GM12878 (cell line): ENCODE measurements around the gene THRAP3. TPM values are rescaled to one million over a fixed set of nuclear protein-coding genes. Genes with fewer than 3 reads are reported as not detected.

Experiments
- ATAC-seq: fragments of 200-7000 bp; cut with Tn5 transposase; 3 replicates; pipeline ENCODE4 v1.9.1; 2020; ENCODE audit warnings: mild to moderate bottlenecking, moderate library complexity
- BruUV-seq: library from RNA; stranded (reverse); fragments of 400-500 nt; replicated peaks from 2 replicates; lab custom pipeline; 2021; lab: Mats Ljungman, UMichigan
- CTCF ChIA-PET: fragments of 300-600 bp; sonication (Branson Sonifier 250); formaldehyde crosslinking; extraction: SDS; loops from one replicate; lab custom pipeline; 2021; ENCODE audit warnings: inconsistent platforms; lab: Yijun Ruan, JAX
- POLR2A ChIA-PET: fragments of 350-600 bp; formaldehyde crosslinking; extraction: SDS; loops from one replicate; lab custom pipeline; 2021; ENCODE audit warnings: inconsistent platforms; lab: Charles Lee
- RAD21 ChIA-PET: fragments of 300-600 bp; sonication (Branson Sonifier 250); formaldehyde crosslinking; loops from one replicate; lab custom pipeline; 2023; ENCODE audit warnings: antibody characterized with exemption; ENCODE audit not compliant: unreplicated experiment; lab: Charles Lee
- SMC1A ChIA-PET: fragments of 300-600 bp; sonication (Branson Sonifier 250); formaldehyde crosslinking; loops from one replicate; lab custom pipeline; 2023; ENCODE audit not compliant: unreplicated experiment, uncharacterized antibody; lab: Charles Lee
- DNase-seq: peaks from one replicate; pipeline ENCODE4 v3.0.0-alpha.2; 2011; ENCODE audit warnings: low read depth, low spot score
- FAIRE-seq: peaks from 3 replicates; lab custom pipeline; 2011; peaks lifted over from hg19 to GRCh38; lab: Jason Lieb, UNC
- H2AFZ ChIP-seq: 2 replicates; pipeline ENCODE4 v1.6.0; 2011; ENCODE audit warnings: low read depth, low read length, control low read depth; ENCODE audit not compliant: control insufficient read depth
- H3K27ac ChIP-seq: 2 replicates; pipeline ENCODE4 v1.5.1; 2011; ENCODE audit warnings: control low read depth; ENCODE audit not compliant: control insufficient read depth, insufficient read depth
- H3K27me3 ChIP-seq, 2 experiments: replicated peaks in 1 of 2; 2 replicates each; pipeline versions ENCODE4 v1.6.0 to v1.6.1; 2011; ENCODE audit warnings: low read length in 1 of 2; ENCODE audit not compliant: control insufficient read depth in 2 of 2, insufficient read depth in 2 of 2
- H3K36me3 ChIP-seq, 2 experiments: 2 replicates each; pipeline ENCODE4 v1.5.1; 2011; ENCODE audit warnings: low read length in 1 of 2; ENCODE audit not compliant: control insufficient read depth in 2 of 2, insufficient read depth in 2 of 2
- H3K4me1 ChIP-seq: 2 replicates; pipeline ENCODE4 v1.6.1; 2011; ENCODE audit warnings: mild to moderate bottlenecking, low read length, moderate library complexity, mixed read lengths; ENCODE audit not compliant: control insufficient read depth, insufficient read depth
- H3K4me2 ChIP-seq: 2 replicates; pipeline ENCODE4 v1.6.0; 2011; ENCODE audit warnings: control low read depth; ENCODE audit not compliant: control insufficient read depth, insufficient read depth
- H3K4me3 ChIP-seq: fragments of 200-600 bp; sonication (generic); 2 replicates; pipeline ENCODE4 v1.5.1; 2016
- H3K79me2 ChIP-seq: 2 replicates; pipeline ENCODE4 v1.6.0; 2011; ENCODE audit warnings: low read length; ENCODE audit not compliant: control insufficient read depth, insufficient read depth
- H3K9ac ChIP-seq: 2 replicates; pipeline ENCODE4 v1.8.0; 2011; ENCODE audit warnings: low read length, control low read depth, mixed read lengths; ENCODE audit not compliant: control insufficient read depth, insufficient read depth
- H3K9me3 ChIP-seq: replicated peaks from 3 replicates; pipeline ENCODE4 v1.5.1; 2011; ENCODE audit warnings: mild to moderate bottlenecking, low read length; ENCODE audit not compliant: control insufficient read depth, insufficient read depth
- H4K20me1 ChIP-seq: 2 replicates; pipeline ENCODE4 v1.6.0; 2011; ENCODE audit not compliant: control insufficient read depth, insufficient read depth
- CHD2 ChIP-seq: IDR thresholded peaks from 2 replicates; pipeline ENCODE4 v1.6.1; 2011; ENCODE audit warnings: low read depth, low read length, improper control_type of control experiment, borderline replicate concordance
- HCFC1 ChIP-seq: fragments of 150-350 bp; IDR thresholded peaks from 2 replicates; pipeline ENCODE4 v1.6.1; 2014; ENCODE audit warnings: low read length
- IKZF1 ChIP-seq: fragments of 450-650 bp; conservative IDR thresholded peaks from 2 replicates; pipeline ENCODE4 v1.6.1; 2017; ENCODE audit warnings: antibody characterized with exemption, mild to moderate bottlenecking
- IRF4 ChIP-seq: IDR thresholded peaks from 2 replicates; pipeline ENCODE4 v1.6.1; 2011; ENCODE audit warnings: low read depth, low read length
- JUNB ChIP-seq: IDR thresholded peaks from 2 replicates; pipeline ENCODE4 v1.6.1; 2016; ENCODE audit warnings: antibody characterized with exemption, mild to moderate bottlenecking
- KDM1A ChIP-seq: fragments of 200-600 bp; sonication (generic); IDR thresholded peaks from 2 replicates; pipeline ENCODE4 v1.6.1; 2016; ENCODE audit warnings: borderline replicate concordance
- MYB ChIP-seq: fragments of 150-350 bp; IDR thresholded peaks from 2 replicates; pipeline ENCODE4 v1.6.1; 2014; ENCODE audit warnings: mild to moderate bottlenecking, low read depth, low read length, borderline replicate concordance
- NFIC ChIP-seq: IDR thresholded peaks from 2 replicates; pipeline ENCODE4 v1.6.1; 2012; ENCODE audit warnings: low read depth, mild to moderate bottlenecking, inconsistent platforms, low read length, moderate library complexity
- POLR2A ChIP-seq: IDR thresholded peaks from 2 replicates; pipeline ENCODE4 v1.6.1; 2011; ENCODE audit warnings: low read depth, mild to moderate bottlenecking, low read length
- SMAD5 ChIP-seq: IDR thresholded peaks from 2 replicates; pipeline ENCODE4 v1.6.1; 2016; ENCODE audit warnings: antibody characterized with exemption, low read depth
- SRF ChIP-seq, 2 experiments: IDR thresholded peaks; 2 replicates each; pipeline ENCODE4 v1.6.1; 2011; ENCODE audit warnings: low read depth in 2 of 2, low read length in 2 of 2, mild to moderate bottlenecking in 1 of 2, moderate library complexity in 1 of 2
- SUPT20H ChIP-seq: IDR thresholded peaks from 2 replicates; pipeline ENCODE4 v1.6.1; 2011; ENCODE audit warnings: low read depth, mild to moderate bottlenecking, low read length, moderate library complexity, borderline replicate concordance; ENCODE audit not compliant: control insufficient read depth
- WGBS: methylation state at CpG from one replicate; pipeline ENCODE4 v1.1.6; 2016; ENCODE audit warnings: low lambda C conversion rate; ENCODE audit not compliant: insufficient replicate concordance, insufficient coverage; ENCODE audit errors: missing lambda C conversion rate; 5-methylcytosine and 5-hydroxymethylcytosine counted together
- in situ Hi-C: fragments of 300-500 bp; cut with MboI; formaldehyde crosslinking; loops from 9 replicates; pipeline ENCODE4 v1.14.3; 2018; ENCODE audit warnings: mixed read lengths
- intact Hi-C: fragments of 100-400 bp; cut with micrococcal nuclease; formaldehyde crosslinking; loops from one replicate; pipeline ENCODE4 v1.14.2; 2022; ENCODE audit not compliant: unreplicated experiment
- polyA plus RNA-seq, 11 experiments: library from polyadenylated mRNA; depleted of rRNA in 4 of 11; unstranded in 6 of 11; stranded (reverse) in 5 of 11; fragments of >200 nt; fragmentation: Nextera tagmentation in 4 of 11; fragmentation: Illumina TruSeq in 1 of 11; extraction: Ambion mirVana in 4 of 11; extraction: Trizol in 1 of 11; gene quantifications; 1 replicate in 1 of 11; 2 replicates in 10 of 11; pipeline versions ENCODE4 v1.2.1 to v1.2.3, GENCODE V29; 2011 to 2016; ENCODE audit warnings: inconsistent platforms in 2 of 11, missing spikeins in 2 of 11, low read depth in 1 of 11
- total RNA-seq, 4 experiments: library from RNA; depleted of rRNA in 3 of 4; stranded (reverse); fragments of >200 nt in 3 of 4; fragmentation: Illumina TruSeq in 1 of 4; extraction: Trizol in 1 of 4; gene quantifications; 2 replicates each; pipeline versions ENCODE4 v1.2.1 to v1.2.3, GENCODE V29; 2013 to 2021
- TF ChIP-seq, protein P1 (sequence below): fragments of 450-650 bp; IDR thresholded peaks from 2 replicates; pipeline ENCODE4 v1.6.1; 2016; ENCODE audit warnings: mild to moderate bottlenecking, moderate library complexity, borderline replicate concordance
- TF ChIP-seq, protein P2 (sequence below): fragments of 450-650 bp; IDR thresholded peaks from 2 replicates; pipeline ENCODE4 v1.6.1; 2017; ENCODE audit warnings: mild to moderate bottlenecking, moderate library complexity
- TF ChIP-seq, protein P3 (sequence below): IDR thresholded peaks from 2 replicates; pipeline ENCODE4 v1.6.1; 2012; ENCODE audit warnings: low read length, inconsistent platforms

Gene THRAP3
- total and polyA plus RNA-seq, 10 of the 15 experiments (the other 5 are each of a cell fraction or from before 2014, with no cell fraction given): 76.3 to 173 (median 136) TPM

DNA sequence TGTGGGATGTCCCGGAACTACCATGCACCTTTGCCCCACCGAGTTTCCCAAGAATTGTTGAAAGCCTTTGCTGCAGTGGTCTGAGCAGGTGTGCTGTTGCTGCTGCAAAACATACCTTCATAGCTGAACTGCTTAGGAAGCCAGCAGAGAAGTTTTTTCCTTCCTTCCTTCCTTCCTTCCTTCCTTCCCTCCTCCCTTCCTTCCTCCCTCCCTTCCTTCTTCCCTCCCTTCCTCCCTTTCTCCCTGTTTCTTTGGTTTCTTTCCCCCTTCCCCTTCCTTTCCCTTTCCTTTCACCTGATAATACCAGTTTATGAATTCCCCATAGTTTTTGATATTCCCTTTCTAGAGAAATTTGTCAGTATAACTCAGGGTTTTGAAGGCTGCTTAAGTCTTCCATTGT is 71.1 kb downstream of the THRAP3 start:
- no peak overlapping the region for H3K4me2 ChIP-seq
- ChIA-PET POLR2A (interaction anchor here (0.6 kb wide), 1 partner anchor 1031 kb away, joined by 3 read pairs; no protein-coding TSS in a partner anchor), RAD21 (no interaction called here), SMC1A (no interaction called here), CTCF (interaction anchor here (0.6 kb wide), 1 partner anchor 10 kb away, joined by 5 read pairs; no protein-coding TSS in a partner anchor)
- WGBS: 100% methylated on average over 2 of the region's 2 CpGs
- H3K9me3 ChIP-seq: no peaks in the 10 kb centered on the region
- no peaks in the 10 kb centered on the region for H4K20me1 ChIP-seq
- no peak overlapping the region for H2AFZ ChIP-seq
- H3K27me3 ChIP-seq: no peaks in the 10 kb centered on the region
- DNase-seq (no peak), FAIRE-seq (no peak), ATAC-seq (no peak)
- H3K4me1 ChIP-seq: no peaks in the 10 kb centered on the region
- no peaks in the 10 kb centered on the region for H3K79me2 ChIP-seq
- H3K27ac ChIP-seq: no peak overlapping the region
- no peak overlapping the region for H3K9ac ChIP-seq
- intact Hi-C loops (no loop called here), in situ Hi-C loops (no loop called here)
- TF ChIP-seq SMAD5 (no peak), HCFC1 (no peak), JUNB (no peak), SRF (IDR thresholded peaks at IDR 0.05; ENCODE audit: low read depth in 2 of 2, low read length in 2 of 2) (no peak), POLR2A (no peak), SUPT20H (no peak), IRF4 (no peak), KDM1A (no peak), IKZF1 (no peak), MYB (no peak), NFIC (no peak), CHD2 (no peak)
- TF ChIP-seq, protein P1, sequence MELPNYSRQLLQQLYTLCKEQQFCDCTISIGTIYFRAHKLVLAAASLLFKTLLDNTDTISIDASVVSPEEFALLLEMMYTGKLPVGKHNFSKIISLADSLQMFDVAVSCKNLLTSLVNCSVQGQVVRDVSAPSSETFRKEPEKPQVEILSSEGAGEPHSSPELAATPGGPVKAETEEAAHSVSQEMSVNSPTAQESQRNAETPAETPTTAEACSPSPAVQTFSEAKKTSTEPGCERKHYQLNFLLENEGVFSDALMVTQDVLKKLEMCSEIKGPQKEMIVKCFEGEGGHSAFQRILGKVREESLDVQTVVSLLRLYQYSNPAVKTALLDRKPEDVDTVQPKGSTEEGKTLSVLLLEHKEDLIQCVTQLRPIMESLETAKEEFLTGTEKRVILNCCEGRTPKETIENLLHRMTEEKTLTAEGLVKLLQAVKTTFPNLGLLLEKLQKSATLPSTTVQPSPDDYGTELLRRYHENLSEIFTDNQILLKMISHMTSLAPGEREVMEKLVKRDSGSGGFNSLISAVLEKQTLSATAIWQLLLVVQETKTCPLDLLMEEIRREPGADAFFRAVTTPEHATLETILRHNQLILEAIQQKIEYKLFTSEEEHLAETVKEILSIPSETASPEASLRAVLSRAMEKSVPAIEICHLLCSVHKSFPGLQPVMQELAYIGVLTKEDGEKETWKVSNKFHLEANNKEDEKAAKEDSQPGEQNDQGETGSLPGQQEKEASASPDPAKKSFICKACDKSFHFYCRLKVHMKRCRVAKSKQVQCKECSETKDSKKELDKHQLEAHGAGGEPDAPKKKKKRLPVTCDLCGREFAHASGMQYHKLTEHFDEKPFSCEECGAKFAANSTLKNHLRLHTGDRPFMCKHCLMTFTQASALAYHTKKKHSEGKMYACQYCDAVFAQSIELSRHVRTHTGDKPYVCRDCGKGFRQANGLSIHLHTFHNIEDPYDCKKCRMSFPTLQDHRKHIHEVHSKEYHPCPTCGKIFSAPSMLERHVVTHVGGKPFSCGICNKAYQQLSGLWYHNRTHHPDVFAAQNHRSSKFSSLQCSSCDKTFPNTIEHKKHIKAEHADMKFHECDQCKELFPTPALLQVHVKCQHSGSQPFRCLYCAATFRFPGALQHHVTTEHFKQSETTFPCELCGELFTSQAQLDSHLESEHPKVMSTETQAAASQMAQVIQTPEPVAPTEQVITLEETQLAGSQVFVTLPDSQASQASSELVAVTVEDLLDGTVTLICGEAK: no peak
- TF ChIP-seq, protein P2, sequence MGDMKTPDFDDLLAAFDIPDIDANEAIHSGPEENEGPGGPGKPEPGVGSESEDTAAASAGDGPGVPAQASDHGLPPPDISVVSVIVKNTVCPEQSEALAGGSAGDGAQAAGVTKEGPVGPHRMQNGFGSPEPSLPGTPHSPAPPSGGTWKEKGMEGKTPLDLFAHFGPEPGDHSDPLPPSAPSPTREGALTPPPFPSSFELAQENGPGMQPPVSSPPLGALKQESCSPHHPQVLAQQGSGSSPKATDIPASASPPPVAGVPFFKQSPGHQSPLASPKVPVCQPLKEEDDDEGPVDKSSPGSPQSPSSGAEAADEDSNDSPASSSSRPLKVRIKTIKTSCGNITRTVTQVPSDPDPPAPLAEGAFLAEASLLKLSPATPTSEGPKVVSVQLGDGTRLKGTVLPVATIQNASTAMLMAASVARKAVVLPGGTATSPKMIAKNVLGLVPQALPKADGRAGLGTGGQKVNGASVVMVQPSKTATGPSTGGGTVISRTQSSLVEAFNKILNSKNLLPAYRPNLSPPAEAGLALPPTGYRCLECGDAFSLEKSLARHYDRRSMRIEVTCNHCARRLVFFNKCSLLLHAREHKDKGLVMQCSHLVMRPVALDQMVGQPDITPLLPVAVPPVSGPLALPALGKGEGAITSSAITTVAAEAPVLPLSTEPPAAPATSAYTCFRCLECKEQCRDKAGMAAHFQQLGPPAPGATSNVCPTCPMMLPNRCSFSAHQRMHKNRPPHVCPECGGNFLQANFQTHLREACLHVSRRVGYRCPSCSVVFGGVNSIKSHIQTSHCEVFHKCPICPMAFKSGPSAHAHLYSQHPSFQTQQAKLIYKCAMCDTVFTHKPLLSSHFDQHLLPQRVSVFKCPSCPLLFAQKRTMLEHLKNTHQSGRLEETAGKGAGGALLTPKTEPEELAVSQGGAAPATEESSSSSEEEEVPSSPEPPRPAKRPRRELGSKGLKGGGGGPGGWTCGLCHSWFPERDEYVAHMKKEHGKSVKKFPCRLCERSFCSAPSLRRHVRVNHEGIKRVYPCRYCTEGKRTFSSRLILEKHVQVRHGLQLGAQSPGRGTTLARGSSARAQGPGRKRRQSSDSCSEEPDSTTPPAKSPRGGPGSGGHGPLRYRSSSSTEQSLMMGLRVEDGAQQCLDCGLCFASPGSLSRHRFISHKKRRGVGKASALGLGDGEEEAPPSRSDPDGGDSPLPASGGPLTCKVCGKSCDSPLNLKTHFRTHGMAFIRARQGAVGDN: no peak
- TF ChIP-seq, protein P3, sequence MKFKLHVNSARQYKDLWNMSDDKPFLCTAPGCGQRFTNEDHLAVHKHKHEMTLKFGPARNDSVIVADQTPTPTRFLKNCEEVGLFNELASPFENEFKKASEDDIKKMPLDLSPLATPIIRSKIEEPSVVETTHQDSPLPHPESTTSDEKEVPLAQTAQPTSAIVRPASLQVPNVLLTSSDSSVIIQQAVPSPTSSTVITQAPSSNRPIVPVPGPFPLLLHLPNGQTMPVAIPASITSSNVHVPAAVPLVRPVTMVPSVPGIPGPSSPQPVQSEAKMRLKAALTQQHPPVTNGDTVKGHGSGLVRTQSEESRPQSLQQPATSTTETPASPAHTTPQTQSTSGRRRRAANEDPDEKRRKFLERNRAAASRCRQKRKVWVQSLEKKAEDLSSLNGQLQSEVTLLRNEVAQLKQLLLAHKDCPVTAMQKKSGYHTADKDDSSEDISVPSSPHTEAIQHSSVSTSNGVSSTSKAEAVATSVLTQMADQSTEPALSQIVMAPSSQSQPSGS: no peak
- no peak overlapping the region for H3K4me3 ChIP-seq
- no TSS peak for BruUV-seq
- H3K36me3 ChIP-seq: peaks cover 20 to 32% of the 10 kb centered on the region in 2 experiments
